Measurements from ENCODE around the gene PRSS33. TPM values are rescaled to one million over a fixed set of nuclear protein-coding genes. Genes with fewer than 3 reads are reported as not detected.

Gene PRSS33
- total and polyA plus RNA-seq, 2 of the 8 experiments (the other 6 are each of a cell fraction or from before 2014, with no cell fraction given), result 0.09 TPM; not detected in 1

- peaks cover 0 to 3% (median under 1%) of the 10 kb centered on the region in 4 experiments; a peak in 5 of 7 replicates for H3K4me1 ChIP-seq (replicated peaks in 1 of 4; ENCODE audit: control insufficient read depth in 3 of 4, insufficient read depth in 4 of 4, low read length in 3 of 4)
- ChIA-PET CTCF (ENCODE audit: partially characterized antibody) (interaction anchor here (1.1 kb wide), 1 partner anchor 67 kb away, joined by 3 read pairs; no protein-coding TSS in a partner anchor), POLR2A (ENCODE audit: partially characterized antibody) (interaction anchor here (0.8 to 9.5 kb wide), 11 partner anchors 8 to 356 kb away, joined by 3 to 180 read pairs (median 4); partner anchors contain the start of gene SRRM2)
- H3K23ac ChIP-seq (ENCODE audit: insufficient read length), result no peak overlapping the region
- no peaks in the 10 kb centered on the region for H3K27me3 ChIP-seq (replicated peaks in 1 of 4; ENCODE audit: control insufficient read depth in 3 of 4, extremely low read depth in 1 of 4, insufficient read depth in 3 of 4, low read length in 3 of 4)
- no peak overlapping the region for H4K91ac ChIP-seq (replicated peaks; ENCODE audit: insufficient read length, low read length)
- no peak overlapping the region for H2BK20ac ChIP-seq (ENCODE audit: low read length)
- no peak overlapping the region for H2AK5ac ChIP-seq (ENCODE audit: low read depth, low read length)
- no peak overlapping the region for H2BK12ac ChIP-seq (ENCODE audit: low read depth, low read length)
- no peak overlapping the region for H3K4me3 ChIP-seq (ENCODE audit: extremely low read depth in 1 of 4, insufficient read depth in 2 of 4, low read depth in 3 of 4, low read length in 4 of 4)
- H4K5ac ChIP-seq (ENCODE audit: insufficient read length, low read depth, low read length), result no peak overlapping the region
- DNase-seq (ENCODE audit: low read depth in 1 of 2, low spot score in 2 of 2), result no peak
- no peak overlapping the region for H3K56ac ChIP-seq (replicated peaks; ENCODE audit: insufficient read length, low read depth, low read length)
- H2AFZ ChIP-seq (ENCODE audit: low read length), result no peak overlapping the region
- 95% methylated on average over 18 of the region's 18 CpGs; no CpG with 5 or more reads in 1 of the 2 experiments for WGBS, 2 experiments (ENCODE audit: extremely low coverage in 1 of 2, insufficient coverage in 1 of 2, insufficient read length in 1 of 2, insufficient replicate concordance in 2 of 2, low coverage in 1 of 2, low lambda C conversion rate in 2 of 2, missing lambda C conversion rate in 1 of 2)
- H2BK5ac ChIP-seq (ENCODE audit: low read depth, low read length), result no peak overlapping the region
- H3K14ac ChIP-seq (ENCODE audit: insufficient read length), result no peak overlapping the region
- no peak overlapping the region for H2BK15ac ChIP-seq (ENCODE audit: low read length)
- H3K36me3 ChIP-seq (ENCODE audit: control insufficient read depth in 2 of 4, insufficient read depth in 4 of 4, low read length in 3 of 4), result peaks cover 49 to 82% (median 60%) of the 10 kb centered on the region in 4 experiments
- no peak overlapping the region for H3K4me2 ChIP-seq (ENCODE audit: insufficient read depth in 1 of 2, low read depth in 2 of 2, low read length in 2 of 2)
- peaks cover 11 to 48% of the 10 kb centered on the region in 2 experiments for H3K79me2 ChIP-seq (ENCODE audit: control insufficient read depth in 1 of 2, insufficient read depth in 2 of 2, low read length in 2 of 2)
- peaks cover 7% of the 10 kb centered on the region; the same call in 1 of the 2 replicates for H3K23me2 ChIP-seq (ENCODE audit: low read depth, low read length)
- peaks cover 31 to 49% of the 10 kb centered on the region in 2 experiments for H4K20me1 ChIP-seq (replicated peaks in 1 of 2; ENCODE audit: control insufficient read depth in 1 of 2, insufficient read depth in 2 of 2, low read length in 2 of 2)
- H3K79me1 ChIP-seq (ENCODE audit: low read depth, low read length), result peaks cover 15% of the 10 kb centered on the region
- H4K8ac ChIP-seq (ENCODE audit: extremely low read depth, insufficient read depth, low read length), result no peak overlapping the region
- no peak overlapping the region for H3K27ac ChIP-seq (ENCODE audit: low read depth, low read length)
- H3K9ac ChIP-seq (replicated peaks in 1 of 4; ENCODE audit: extremely low read depth in 1 of 4, low read depth in 3 of 4, low read length in 3 of 4), result no peak overlapping the region
- no peak for TF ChIP-seq EP300 (IDR thresholded peaks at IDR 0.05; ENCODE audit: borderline replicate concordance in 1 of 2, low read depth in 2 of 2, low read length in 2 of 2)
- peak in 1 of 2 experiments; percentile 70; a peak in 1 of 3 replicates for TF ChIP-seq POLR2A (IDR thresholded peaks at IDR 0.05; ENCODE audit: control extremely low read depth in 1 of 2, low read depth in 2 of 2, low read length in 2 of 2)
- TF ChIP-seq RXRA (IDR thresholded peaks at IDR 0.05; ENCODE audit: insufficient read depth, low read depth, low read length), result no peak
- peak; percentile 76 for TF ChIP-seq POLR2AphosphoS5 (IDR thresholded peaks at IDR 0.05; ENCODE audit: low read depth, low read length)
- no peak for TF ChIP-seq TBP (IDR thresholded peaks at IDR 0.05; ENCODE audit: low read depth, low read length)
- H3K4ac ChIP-seq (replicated peaks; ENCODE audit: insufficient read length, low read depth, low read length), result no peak overlapping the region
- no peak overlapping the region for H3K18ac ChIP-seq (ENCODE audit: extremely low read depth, low read length)
- no peaks in the 10 kb centered on the region for H3K9me3 ChIP-seq (ENCODE audit: insufficient read depth in 2 of 2, low read depth in 1 of 2, low read length in 1 of 2)
- FAIRE-seq, result no peak
- H2BK120ac ChIP-seq (replicated peaks; ENCODE audit: low read depth, low read length), result no peak overlapping the region
Measured at GRCh38 chr16:2771496-2772402, 15.6 kb downstream of the PRSS33 start.
